H1 (cell line): ENCODE measurements around the gene AKR7A3. TPM values are rescaled to one million over a fixed set of nuclear protein-coding genes. Genes with fewer than 3 reads are reported as not detected.

Experiments used
- CREB1 ChIP-seq: IDR thresholded peaks from 2 replicates; pipeline ENCODE4 v1.6.1; 2012; ENCODE audit warnings: inconsistent platforms
- POLR2A ChIP-seq, 2 experiments: IDR thresholded peaks; 1 replicate in 1 of 2; 2 replicates in 1 of 2; pipeline ENCODE4 v1.6.1; 2011; ENCODE audit warnings: low read depth in 2 of 2, low read length in 2 of 2, mild to moderate bottlenecking in 2 of 2; ENCODE audit errors: control extremely low read depth in 1 of 2
- RBBP5 ChIP-seq: IDR thresholded peaks from 2 replicates; pipeline ENCODE4 v1.7.1; 2012; ENCODE audit warnings: low read depth, mild to moderate bottlenecking, inconsistent platforms, low read length, moderate library complexity, borderline replicate concordance
- SIN3A ChIP-seq, 2 experiments: IDR thresholded peaks in 1 of 2; conservative IDR thresholded peaks in 1 of 2; 2 replicates each; pipeline ENCODE4 v1.6.1; 2011 to 2012; ENCODE audit warnings: low read length in 2 of 2, improper control_type of control experiment in 1 of 2, low read depth in 1 of 2, mild to moderate bottlenecking in 1 of 2
- TAF1 ChIP-seq: IDR thresholded peaks from 2 replicates; pipeline ENCODE4 v1.6.1; 2011; ENCODE audit warnings: mild to moderate bottlenecking, low read depth, low read length
- TAF7 ChIP-seq: optimal IDR thresholded peaks from 2 replicates; pipeline ENCODE3; 2011; ENCODE audit warnings: low read depth, mild to moderate bottlenecking, inconsistent platforms, low read length, moderate library complexity, borderline replicate concordance
- TBP ChIP-seq: IDR thresholded peaks from 2 replicates; pipeline ENCODE4 v1.6.1; 2011; ENCODE audit warnings: low read depth, low read length, improper control_type of control experiment
- polyA plus RNA-seq, 7 experiments: library from polyadenylated mRNA; depleted of rRNA in 3 of 7; stranded (reverse) in 5 of 7; unstranded in 2 of 7; fragments of >200 nt in 5 of 7; fragments of 200-250 nt in 2 of 7; gene quantifications; 1 replicate in 5 of 7; 2 replicates in 1 of 7; 4 replicates in 1 of 7; pipeline versions ENCODE4 v1.2.1 to v1.2.3, GENCODE V29; 2011 to 2013; ENCODE audit warnings: missing spikeins in 2 of 7, mixed read lengths in 2 of 7
- total RNA-seq: library from RNA; stranded (reverse); fragmentation: NEBNext Ultra II Directional; extraction: Animal tissue kit (Norgen Biotek cat#: 25700); gene quantifications from 2 replicates; pipeline ENCODE4 v1.2.1, GENCODE V29; 2021
- TF ChIP-seq, protein P1 (sequence below): fragments of 300-600 bp; sonication (generic); IDR thresholded peaks from 2 replicates; pipeline ENCODE4 v1.7.1; 2012; ENCODE audit warnings: low read length, moderate library complexity, mild to moderate bottlenecking, inconsistent platforms; ENCODE audit not compliant: insufficient replicate concordance
- TF ChIP-seq, protein P2 (sequence below): IDR thresholded peaks from 2 replicates; pipeline ENCODE4 v1.6.1; 2012; ENCODE audit warnings: inconsistent platforms

AKR7A3 gene
- total and polyA plus RNA-seq, 2 of the 8 experiments (the other 6 are each of a cell fraction or from before 2014, with no cell fraction given) = 0.62 to 0.65 TPM

DNA sequence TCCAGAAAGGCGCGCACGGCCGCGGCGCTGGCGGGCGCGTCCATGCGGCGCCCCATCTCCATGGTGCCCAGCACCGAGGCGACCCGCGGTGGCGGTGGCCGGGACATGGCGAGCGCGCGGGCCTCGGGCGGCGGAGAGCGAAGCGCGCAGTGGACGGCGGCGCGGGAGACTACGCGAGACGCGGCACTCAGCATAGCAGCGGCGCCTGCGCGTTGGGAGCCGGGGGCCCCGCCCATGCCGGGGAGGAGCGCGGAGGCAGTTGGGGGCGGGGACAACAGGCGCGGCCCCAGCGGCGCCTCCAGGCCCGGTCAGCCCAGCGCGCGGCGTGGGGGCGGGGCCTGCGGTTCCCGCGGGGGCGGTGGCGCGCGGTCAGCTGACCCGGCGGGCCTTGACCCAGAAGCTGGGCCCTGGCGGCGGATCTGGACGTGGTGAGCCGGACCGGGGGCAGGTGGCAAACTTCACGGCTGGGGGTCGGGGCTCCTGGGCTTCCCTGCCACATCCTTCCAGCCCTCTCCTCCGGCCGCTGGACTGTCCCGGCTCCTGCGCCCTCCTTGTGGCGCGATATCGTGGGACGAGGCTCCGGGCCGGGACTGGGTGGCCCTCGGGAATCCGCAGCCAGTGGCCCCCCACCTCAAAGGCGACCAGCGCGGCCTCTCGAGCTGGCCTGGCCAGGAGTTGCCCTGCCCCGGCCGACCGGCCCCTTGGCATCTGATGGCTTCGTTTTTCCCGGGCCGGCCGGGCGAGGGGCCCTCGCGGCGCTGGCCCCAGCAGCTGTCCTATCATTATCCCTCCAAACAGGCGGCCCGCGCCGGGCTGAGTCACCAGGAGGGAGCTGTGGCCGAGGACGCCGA, 23.6 kb upstream of the AKR7A3 start, which contains the start of the genes AKR7A2 and SLC66A1 (continued):
- TF ChIP-seq, protein P1, sequence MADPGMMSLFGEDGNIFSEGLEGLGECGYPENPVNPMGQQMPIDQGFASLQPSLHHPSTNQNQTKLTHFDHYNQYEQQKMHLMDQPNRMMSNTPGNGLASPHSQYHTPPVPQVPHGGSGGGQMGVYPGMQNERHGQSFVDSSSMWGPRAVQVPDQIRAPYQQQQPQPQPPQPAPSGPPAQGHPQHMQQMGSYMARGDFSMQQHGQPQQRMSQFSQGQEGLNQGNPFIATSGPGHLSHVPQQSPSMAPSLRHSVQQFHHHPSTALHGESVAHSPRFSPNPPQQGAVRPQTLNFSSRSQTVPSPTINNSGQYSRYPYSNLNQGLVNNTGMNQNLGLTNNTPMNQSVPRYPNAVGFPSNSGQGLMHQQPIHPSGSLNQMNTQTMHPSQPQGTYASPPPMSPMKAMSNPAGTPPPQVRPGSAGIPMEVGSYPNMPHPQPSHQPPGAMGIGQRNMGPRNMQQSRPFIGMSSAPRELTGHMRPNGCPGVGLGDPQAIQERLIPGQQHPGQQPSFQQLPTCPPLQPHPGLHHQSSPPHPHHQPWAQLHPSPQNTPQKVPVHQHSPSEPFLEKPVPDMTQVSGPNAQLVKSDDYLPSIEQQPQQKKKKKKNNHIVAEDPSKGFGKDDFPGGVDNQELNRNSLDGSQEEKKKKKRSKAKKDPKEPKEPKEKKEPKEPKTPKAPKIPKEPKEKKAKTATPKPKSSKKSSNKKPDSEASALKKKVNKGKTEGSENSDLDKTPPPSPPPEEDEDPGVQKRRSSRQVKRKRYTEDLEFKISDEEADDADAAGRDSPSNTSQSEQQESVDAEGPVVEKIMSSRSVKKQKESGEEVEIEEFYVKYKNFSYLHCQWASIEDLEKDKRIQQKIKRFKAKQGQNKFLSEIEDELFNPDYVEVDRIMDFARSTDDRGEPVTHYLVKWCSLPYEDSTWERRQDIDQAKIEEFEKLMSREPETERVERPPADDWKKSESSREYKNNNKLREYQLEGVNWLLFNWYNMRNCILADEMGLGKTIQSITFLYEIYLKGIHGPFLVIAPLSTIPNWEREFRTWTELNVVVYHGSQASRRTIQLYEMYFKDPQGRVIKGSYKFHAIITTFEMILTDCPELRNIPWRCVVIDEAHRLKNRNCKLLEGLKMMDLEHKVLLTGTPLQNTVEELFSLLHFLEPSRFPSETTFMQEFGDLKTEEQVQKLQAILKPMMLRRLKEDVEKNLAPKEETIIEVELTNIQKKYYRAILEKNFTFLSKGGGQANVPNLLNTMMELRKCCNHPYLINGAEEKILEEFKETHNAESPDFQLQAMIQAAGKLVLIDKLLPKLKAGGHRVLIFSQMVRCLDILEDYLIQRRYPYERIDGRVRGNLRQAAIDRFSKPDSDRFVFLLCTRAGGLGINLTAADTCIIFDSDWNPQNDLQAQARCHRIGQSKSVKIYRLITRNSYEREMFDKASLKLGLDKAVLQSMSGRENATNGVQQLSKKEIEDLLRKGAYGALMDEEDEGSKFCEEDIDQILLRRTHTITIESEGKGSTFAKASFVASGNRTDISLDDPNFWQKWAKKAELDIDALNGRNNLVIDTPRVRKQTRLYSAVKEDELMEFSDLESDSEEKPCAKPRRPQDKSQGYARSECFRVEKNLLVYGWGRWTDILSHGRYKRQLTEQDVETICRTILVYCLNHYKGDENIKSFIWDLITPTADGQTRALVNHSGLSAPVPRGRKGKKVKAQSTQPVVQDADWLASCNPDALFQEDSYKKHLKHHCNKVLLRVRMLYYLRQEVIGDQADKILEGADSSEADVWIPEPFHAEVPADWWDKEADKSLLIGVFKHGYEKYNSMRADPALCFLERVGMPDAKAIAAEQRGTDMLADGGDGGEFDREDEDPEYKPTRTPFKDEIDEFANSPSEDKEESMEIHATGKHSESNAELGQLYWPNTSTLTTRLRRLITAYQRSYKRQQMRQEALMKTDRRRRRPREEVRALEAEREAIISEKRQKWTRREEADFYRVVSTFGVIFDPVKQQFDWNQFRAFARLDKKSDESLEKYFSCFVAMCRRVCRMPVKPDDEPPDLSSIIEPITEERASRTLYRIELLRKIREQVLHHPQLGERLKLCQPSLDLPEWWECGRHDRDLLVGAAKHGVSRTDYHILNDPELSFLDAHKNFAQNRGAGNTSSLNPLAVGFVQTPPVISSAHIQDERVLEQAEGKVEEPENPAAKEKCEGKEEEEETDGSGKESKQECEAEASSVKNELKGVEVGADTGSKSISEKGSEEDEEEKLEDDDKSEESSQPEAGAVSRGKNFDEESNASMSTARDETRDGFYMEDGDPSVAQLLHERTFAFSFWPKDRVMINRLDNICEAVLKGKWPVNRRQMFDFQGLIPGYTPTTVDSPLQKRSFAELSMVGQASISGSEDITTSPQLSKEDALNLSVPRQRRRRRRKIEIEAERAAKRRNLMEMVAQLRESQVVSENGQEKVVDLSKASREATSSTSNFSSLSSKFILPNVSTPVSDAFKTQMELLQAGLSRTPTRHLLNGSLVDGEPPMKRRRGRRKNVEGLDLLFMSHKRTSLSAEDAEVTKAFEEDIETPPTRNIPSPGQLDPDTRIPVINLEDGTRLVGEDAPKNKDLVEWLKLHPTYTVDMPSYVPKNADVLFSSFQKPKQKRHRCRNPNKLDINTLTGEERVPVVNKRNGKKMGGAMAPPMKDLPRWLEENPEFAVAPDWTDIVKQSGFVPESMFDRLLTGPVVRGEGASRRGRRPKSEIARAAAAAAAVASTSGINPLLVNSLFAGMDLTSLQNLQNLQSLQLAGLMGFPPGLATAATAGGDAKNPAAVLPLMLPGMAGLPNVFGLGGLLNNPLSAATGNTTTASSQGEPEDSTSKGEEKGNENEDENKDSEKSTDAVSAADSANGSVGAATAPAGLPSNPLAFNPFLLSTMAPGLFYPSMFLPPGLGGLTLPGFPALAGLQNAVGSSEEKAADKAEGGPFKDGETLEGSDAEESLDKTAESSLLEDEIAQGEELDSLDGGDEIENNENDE = no peak
- TF ChIP-seq TAF7 (peak; percentile 47), TBP (no peak; the same call in 1 of the 2 replicates), CREB1 (peak; percentile 60), TAF1 (peak; percentile 64), RBBP5 (no peak), SIN3A (conservative IDR thresholded peaks at IDR 0.05 in 1 of 2, IDR thresholded peaks at IDR 0.05 in 1 of 2; ENCODE audit: low read depth in 1 of 2, low read length in 2 of 2) (peak in 1 of 2 experiments; percentile 34; a peak in 2 of 4 replicates), POLR2A (IDR thresholded peaks at IDR 0.05; ENCODE audit: control extremely low read depth in 1 of 2, low read depth in 2 of 2, low read length in 2 of 2) (peak in 1 of 2 experiments; percentile 65; a peak in 2 of 3 replicates)
- TF ChIP-seq, protein P2, sequence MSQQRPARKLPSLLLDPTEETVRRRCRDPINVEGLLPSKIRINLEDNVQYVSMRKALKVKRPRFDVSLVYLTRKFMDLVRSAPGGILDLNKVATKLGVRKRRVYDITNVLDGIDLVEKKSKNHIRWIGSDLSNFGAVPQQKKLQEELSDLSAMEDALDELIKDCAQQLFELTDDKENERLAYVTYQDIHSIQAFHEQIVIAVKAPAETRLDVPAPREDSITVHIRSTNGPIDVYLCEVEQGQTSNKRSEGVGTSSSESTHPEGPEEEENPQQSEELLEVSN = peak; percentile 73
